Measurements from ENCODE around the gene TXNRD1.

- TF ChIP-seq CTCF (IDR thresholded peaks at IDR 0.05) (no peak), POLR2A (IDR thresholded peaks at IDR 0.05) (no peak), POLR2AphosphoS5 (IDR thresholded peaks at IDR 0.05) (no peak)
Measured at GRCh38 chr12:104378427-104378826, 162.8 kb downstream of the TXNRD1 start.
